ENCODE results near the gene CLIP2.

CLIP2 gene

GRCh38 chr7:74449809-74450397, 160.7 kb downstream of the CLIP2 start:
- peak; percentile 71 to 82 for DNase-seq

- DNase-seq = peak in 1 of 2 donors; percentile 28
Observed at GRCh38 chr7:74452748-74453321, 163.6 kb downstream of the CLIP2 start.

- DNase-seq = peak; percentile 57 to 64
Observed at GRCh38 chr7:74453322-74454011, 164.3 kb downstream of the CLIP2 start, which contains the start of gene GTF2IRD1. TSS of gene GTF2IRD1 (plus strand) at chr7:74453906. CDS start at chr7:74508081, 54,175 bp downstream.

- peak; percentile 24 to 26 for DNase-seq
Observed at GRCh38 chr7:74454021-74454924, 165.1 kb downstream of the CLIP2 start.

GRCh38 chr7:74454925-74455288, 165.7 kb downstream of the CLIP2 start:
- no peak for DNase-seq

- DNase-seq = no peak
Observed at GRCh38 chr7:74455291-74455804, 166.1 kb downstream of the CLIP2 start.

Data from stimulated activated CD4-positive, alpha-beta T cell treated with anti-CD3 and anti-CD28 coated beads, Interleukin-2, amount 100 ng/mL, for 24 hours (primary cell).